Vagina (tissue), 2 donors: ENCODE measurements around the gene VPS45.

Experiments used
- POLR2A ChIP-seq, 2 donors: fragments of 450-650 bp; IDR thresholded peaks; one replicate each; pipeline ENCODE4 v1.6.1; 2017; ENCODE audit warnings: antibody characterized with exemption in 2 of 2, mild to moderate bottlenecking in 2 of 2, moderate library complexity in 2 of 2
- POLR2AphosphoS5 ChIP-seq, 2 donors: sonication (generic); formaldehyde crosslinking; IDR thresholded peaks; one replicate each; pipeline ENCODE4 v1.9.0; 2017; ENCODE audit warnings: antibody characterized with exemption in 2 of 2, mild to moderate bottlenecking in 2 of 2, low read depth in 1 of 2; ENCODE audit not compliant: insufficient read depth in 1 of 2
- TF ChIP-seq, protein P1 (sequence below), 3 experiments: fragments of 450-650 bp in 2 of 3; fragments of 200-600 bp in 1 of 3; sonication (generic) in 1 of 3; IDR thresholded peaks; one replicate each; pipeline ENCODE4 v1.5.1; 2017 to 2019; ENCODE audit warnings: antibody characterized with exemption in 3 of 3, mild to moderate bottlenecking in 2 of 3, moderate library complexity in 2 of 3

DNA sequence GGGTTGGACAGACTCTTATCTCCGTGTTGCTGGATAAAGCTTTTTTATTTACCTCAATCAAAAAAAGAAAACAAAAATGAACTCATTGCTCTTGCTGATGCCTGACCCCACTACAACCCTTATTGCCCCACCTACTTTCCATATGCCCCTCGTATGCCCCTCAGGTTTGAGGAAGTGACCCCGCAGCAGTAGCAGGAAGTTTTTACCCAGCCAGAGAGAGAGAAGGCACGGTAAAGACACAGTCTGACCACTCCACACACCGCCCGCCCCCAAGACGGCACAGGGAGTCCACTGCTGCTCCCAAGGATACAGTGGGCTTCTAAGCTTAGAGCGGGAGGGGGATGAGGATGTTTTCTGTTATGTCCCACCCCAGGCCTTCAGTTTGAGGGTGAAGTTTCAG lies 92.0 kb downstream of the VPS45 start:
- TF ChIP-seq, protein P1, sequence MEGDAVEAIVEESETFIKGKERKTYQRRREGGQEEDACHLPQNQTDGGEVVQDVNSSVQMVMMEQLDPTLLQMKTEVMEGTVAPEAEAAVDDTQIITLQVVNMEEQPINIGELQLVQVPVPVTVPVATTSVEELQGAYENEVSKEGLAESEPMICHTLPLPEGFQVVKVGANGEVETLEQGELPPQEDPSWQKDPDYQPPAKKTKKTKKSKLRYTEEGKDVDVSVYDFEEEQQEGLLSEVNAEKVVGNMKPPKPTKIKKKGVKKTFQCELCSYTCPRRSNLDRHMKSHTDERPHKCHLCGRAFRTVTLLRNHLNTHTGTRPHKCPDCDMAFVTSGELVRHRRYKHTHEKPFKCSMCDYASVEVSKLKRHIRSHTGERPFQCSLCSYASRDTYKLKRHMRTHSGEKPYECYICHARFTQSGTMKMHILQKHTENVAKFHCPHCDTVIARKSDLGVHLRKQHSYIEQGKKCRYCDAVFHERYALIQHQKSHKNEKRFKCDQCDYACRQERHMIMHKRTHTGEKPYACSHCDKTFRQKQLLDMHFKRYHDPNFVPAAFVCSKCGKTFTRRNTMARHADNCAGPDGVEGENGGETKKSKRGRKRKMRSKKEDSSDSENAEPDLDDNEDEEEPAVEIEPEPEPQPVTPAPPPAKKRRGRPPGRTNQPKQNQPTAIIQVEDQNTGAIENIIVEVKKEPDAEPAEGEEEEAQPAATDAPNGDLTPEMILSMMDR (IDR thresholded peaks at IDR 0.05), result no peak
- TF ChIP-seq POLR2AphosphoS5 (IDR thresholded peaks at IDR 0.05; ENCODE audit: insufficient read depth in 1 of 2, low read depth in 1 of 2), result peak in 1 of 2 donors; percentile 1
- no peak for TF ChIP-seq POLR2A (IDR thresholded peaks at IDR 0.05)
